ENCODE data around the gene SEPTIN11. TPM values are rescaled to one million over a fixed set of nuclear protein-coding genes. Genes with fewer than 3 reads are reported as not detected.

The SEPTIN11 gene
- total and polyA plus RNA-seq, 2 donors from 2014 or later: 38.0 to 118 TPM

GRCh38 chr4:76943129-76943620, 6.4 kb upstream of the SEPTIN11 start:
- Histone ChIP-seq H3K4me3 (ENCODE audit: low read length in 3 of 3) (no peak overlapping the region), H3K9me3 (ENCODE audit: control insufficient read depth in 2 of 3, insufficient read depth in 1 of 3, low read length in 3 of 3) (no peaks in the 10 kb centered on the region), H3K9ac (ENCODE audit: low read length in 3 of 3) (no peak overlapping the region), H3K36me3 (ENCODE audit: control insufficient read depth in 2 of 3, insufficient read depth in 3 of 3, low read length in 3 of 3) (peaks cover 0 to 2% (median 0%) of the 10 kb centered on the region in 3 donors), H3K27me3 (ENCODE audit: control insufficient read depth, insufficient read depth, low read length) (no peaks in the 10 kb centered on the region), H3K27ac (ENCODE audit: low read depth in 2 of 2, low read length in 2 of 2) (no peak overlapping the region), H3K4me1 (ENCODE audit: control insufficient read depth in 2 of 3, insufficient read depth in 2 of 3, low read depth in 1 of 3, low read length in 3 of 3) (peaks cover 0 to under 1% (median 0%) of the 10 kb centered on the region in 3 donors)
- no peak for DNase-seq
- FAIRE-seq: no peak
- intact Hi-C loops (cut with DNase I): no loop called here
- no peak for TF ChIP-seq CTCF (IDR thresholded peaks at IDR 0.05; ENCODE audit: borderline replicate concordance, extremely low read depth, insufficient read depth)

- no peak for TF ChIP-seq CTCF (IDR thresholded peaks at IDR 0.05; ENCODE audit: borderline replicate concordance, extremely low read depth, insufficient read depth)
- intact Hi-C loops (cut with DNase I): no loop called here
- DNase-seq (no peak), FAIRE-seq (no peak)
- Histone ChIP-seq H3K9ac (ENCODE audit: low read length in 3 of 3) (no peak overlapping the region), H3K4me1 (ENCODE audit: control insufficient read depth in 2 of 3, insufficient read depth in 2 of 3, low read depth in 1 of 3, low read length in 3 of 3) (peaks cover 0 to 3% (median 0%) of the 10 kb centered on the region in 3 donors), H3K27ac (ENCODE audit: low read depth in 2 of 2, low read length in 2 of 2) (no peak overlapping the region), H3K4me3 (ENCODE audit: low read length in 3 of 3) (no peak overlapping the region), H3K9me3 (ENCODE audit: control insufficient read depth in 2 of 3, insufficient read depth in 1 of 3, low read length in 3 of 3) (no peaks in the 10 kb centered on the region), H3K36me3 (ENCODE audit: control insufficient read depth in 2 of 3, insufficient read depth in 3 of 3, low read length in 3 of 3) (peaks cover 0 to 2% (median 0%) of the 10 kb centered on the region in 3 donors), H3K27me3 (ENCODE audit: control insufficient read depth, insufficient read depth, low read length) (no peaks in the 10 kb centered on the region)
These were observed 5.8 kb upstream of the SEPTIN11 start for GRCh38 chr4:76943790-76944189.

GRCh38 chr4:76947369-76947768, 2.2 kb upstream of the SEPTIN11 start:
- H3K9ac ChIP-seq (ENCODE audit: low read length in 3 of 3): no peak overlapping the region
- peak overlapping the region in 1 of 3 donors; percentile 20 for H3K4me3 ChIP-seq (ENCODE audit: low read length in 3 of 3)
- FAIRE-seq (no peak), DNase-seq (peak in 1 of 5 donors; percentile 22)
- peaks cover 0 to 2% (median 0%) of the 10 kb centered on the region in 3 donors for H3K36me3 ChIP-seq (ENCODE audit: control insufficient read depth in 2 of 3, insufficient read depth in 3 of 3, low read length in 3 of 3)
- TF ChIP-seq CTCF (IDR thresholded peaks at IDR 0.05; ENCODE audit: borderline replicate concordance, extremely low read depth, insufficient read depth): no peak
- H3K27ac ChIP-seq (ENCODE audit: low read depth in 2 of 2, low read length in 2 of 2): no peak overlapping the region
- peaks cover 0 to 3% (median 0%) of the 10 kb centered on the region in 3 donors for H3K4me1 ChIP-seq (ENCODE audit: control insufficient read depth in 2 of 3, insufficient read depth in 2 of 3, low read depth in 1 of 3, low read length in 3 of 3)
- intact Hi-C loops (cut with DNase I): no loop called here
- no peaks in the 10 kb centered on the region for H3K27me3 ChIP-seq (ENCODE audit: control insufficient read depth, insufficient read depth, low read length)
- H3K9me3 ChIP-seq (ENCODE audit: control insufficient read depth in 2 of 3, insufficient read depth in 1 of 3, low read length in 3 of 3): no peaks in the 10 kb centered on the region
